Thyroid gland (tissue), 4 donors: ENCODE results near the gene CCDC184.

Source experiments
- POLR2A ChIP-seq, 2 donors: fragments of 450-650 bp; IDR thresholded peaks; one replicate each; pipeline ENCODE4 v1.6.1; 2017; ENCODE audit warnings: antibody characterized with exemption in 2 of 2, mild to moderate bottlenecking in 2 of 2, moderate library complexity in 1 of 2
- TF ChIP-seq, protein P1 (sequence below), 6 experiments: fragments of 200-600 bp in 3 of 6; fragments of 450-650 bp in 3 of 6; sonication (generic) in 3 of 6; IDR thresholded peaks; one replicate each; pipeline ENCODE4 v1.5.1; 2016 to 2019; ENCODE audit warnings: antibody characterized with exemption in 6 of 6, mild to moderate bottlenecking in 2 of 6, inconsistent platforms in 1 of 6, moderate library complexity in 1 of 6

DNA sequence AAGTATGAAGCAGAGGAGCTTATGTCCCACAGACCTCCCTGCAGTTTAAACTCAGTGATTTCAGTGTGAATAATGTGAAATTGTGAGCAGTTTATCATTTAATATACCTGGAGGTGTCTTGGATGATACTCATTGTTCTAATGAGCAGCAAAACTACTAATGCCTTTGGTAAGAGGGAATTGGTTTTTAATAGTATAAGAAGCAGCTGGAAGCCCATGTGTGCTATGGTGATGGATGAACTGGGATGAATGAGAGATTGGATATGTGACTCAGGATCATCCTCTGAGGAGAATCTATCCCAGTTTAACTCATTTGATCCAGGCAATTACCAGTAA lies 7.1 kb upstream of the CCDC184 start:
- TF ChIP-seq, protein P1, sequence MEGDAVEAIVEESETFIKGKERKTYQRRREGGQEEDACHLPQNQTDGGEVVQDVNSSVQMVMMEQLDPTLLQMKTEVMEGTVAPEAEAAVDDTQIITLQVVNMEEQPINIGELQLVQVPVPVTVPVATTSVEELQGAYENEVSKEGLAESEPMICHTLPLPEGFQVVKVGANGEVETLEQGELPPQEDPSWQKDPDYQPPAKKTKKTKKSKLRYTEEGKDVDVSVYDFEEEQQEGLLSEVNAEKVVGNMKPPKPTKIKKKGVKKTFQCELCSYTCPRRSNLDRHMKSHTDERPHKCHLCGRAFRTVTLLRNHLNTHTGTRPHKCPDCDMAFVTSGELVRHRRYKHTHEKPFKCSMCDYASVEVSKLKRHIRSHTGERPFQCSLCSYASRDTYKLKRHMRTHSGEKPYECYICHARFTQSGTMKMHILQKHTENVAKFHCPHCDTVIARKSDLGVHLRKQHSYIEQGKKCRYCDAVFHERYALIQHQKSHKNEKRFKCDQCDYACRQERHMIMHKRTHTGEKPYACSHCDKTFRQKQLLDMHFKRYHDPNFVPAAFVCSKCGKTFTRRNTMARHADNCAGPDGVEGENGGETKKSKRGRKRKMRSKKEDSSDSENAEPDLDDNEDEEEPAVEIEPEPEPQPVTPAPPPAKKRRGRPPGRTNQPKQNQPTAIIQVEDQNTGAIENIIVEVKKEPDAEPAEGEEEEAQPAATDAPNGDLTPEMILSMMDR (IDR thresholded peaks at IDR 0.05) = no peak
- no peak for TF ChIP-seq POLR2A (IDR thresholded peaks at IDR 0.05)
